T-helper 22 cell (primary cell): Measurements from ENCODE around the gene PPFIA4.

ENCODE experiments used
- DNase-seq: peaks from one replicate; pipeline ENCODE4 v3.0.0-alpha.2; 2020; ENCODE audit warnings: low read depth

The PPFIA4 gene

DNA sequence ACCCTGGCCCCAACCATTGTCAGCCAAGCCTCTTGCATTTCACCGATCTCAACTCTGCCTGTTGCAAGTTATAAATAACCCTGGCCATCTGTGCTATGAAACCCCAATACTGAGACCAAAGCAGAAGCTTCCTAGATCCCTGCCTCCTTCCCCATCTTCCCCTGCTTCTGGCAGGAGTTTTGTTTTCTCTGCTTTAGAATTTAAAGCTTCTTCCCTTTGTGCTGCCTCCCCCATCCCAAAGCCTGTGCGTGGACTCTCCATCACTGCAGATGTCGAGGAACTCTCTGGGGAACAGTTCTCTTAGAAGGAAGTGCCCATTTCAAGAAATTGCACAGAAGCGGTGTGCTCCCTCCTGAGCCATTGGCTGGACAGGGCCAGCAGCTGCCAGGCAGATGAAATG lies 76.9 kb downstream of the PPFIA4 start:
- DNase-seq = no peak

DNA sequence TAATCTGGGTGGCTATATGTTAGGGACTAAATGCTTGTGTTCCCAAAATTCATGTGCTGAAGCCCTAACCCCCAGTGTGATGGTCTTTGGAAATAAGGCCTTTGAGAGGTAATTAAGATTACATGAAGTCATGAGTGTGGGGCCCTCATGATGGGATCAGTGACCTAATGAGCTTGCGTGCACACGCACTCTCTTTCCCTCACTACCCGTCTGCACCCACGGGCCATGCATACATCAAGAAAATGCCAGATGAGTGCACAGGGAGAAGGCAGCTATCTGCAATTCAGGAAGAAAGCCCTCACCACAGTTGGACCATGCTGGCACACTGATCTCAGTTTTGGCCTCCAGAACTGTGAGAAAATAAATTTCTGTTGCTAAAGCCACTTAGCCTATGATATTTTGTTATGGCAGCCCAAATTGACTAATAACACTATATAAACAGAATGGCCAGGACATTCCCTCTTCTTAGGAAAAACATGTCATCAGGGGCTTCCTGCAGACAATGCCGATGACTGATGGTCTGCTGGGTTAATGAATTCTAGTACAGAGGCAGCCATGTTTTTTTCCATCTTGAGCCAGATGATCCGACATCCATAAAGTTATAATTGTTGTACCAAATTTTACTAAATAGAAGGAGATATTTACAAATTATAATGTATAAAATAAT lies 77.7 kb downstream of the PPFIA4 start:
- DNase-seq = no peak

DNA sequence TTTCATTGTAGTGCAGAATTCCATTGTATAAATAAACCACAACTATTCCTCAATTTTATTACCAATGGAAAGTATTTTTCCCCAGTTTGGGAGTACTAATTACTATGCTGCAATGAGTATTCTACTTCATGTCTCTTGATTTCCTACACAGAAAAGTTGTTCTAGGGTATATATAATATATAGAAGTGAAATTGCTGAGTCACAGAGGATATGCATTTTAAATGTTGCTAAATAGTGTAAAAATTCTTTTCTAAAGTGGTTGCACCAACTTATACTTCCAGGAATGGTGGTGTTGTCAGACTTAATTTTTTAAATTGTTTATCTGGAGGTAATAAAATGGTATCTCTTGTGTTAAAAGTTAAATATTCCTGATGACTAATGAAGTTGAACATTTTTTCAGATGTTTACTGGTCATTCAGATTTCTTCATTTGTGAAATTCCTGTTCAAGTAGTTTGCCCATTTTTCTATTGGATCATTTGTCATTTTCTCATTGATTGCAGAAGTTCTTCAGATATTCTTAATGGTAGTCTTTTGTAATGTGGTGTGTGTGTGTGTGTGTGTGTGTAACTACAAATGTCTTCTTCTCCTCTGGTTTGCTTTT lies 78.6 kb downstream of the PPFIA4 start:
- no peak for DNase-seq

DNA sequence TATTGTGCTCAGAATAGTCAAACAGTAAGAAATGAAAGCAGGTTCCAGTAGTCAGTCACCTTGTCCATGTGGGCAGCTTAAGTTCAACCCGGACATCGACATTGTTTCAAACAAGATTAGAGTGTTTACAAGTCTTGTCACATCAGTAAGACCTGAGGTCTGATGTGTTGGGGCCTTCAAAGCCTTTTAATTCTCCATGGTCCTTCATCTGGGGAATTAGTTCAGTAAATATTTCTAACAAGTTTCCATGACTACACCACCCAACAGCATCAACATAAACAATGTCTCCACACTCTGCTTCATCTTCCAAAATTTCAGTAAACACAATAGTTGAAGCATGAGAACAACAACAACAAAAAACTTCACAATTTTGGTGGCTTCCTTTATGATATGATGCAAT lies 86.2 kb downstream of the PPFIA4 start:
- no peak for DNase-seq

DNA sequence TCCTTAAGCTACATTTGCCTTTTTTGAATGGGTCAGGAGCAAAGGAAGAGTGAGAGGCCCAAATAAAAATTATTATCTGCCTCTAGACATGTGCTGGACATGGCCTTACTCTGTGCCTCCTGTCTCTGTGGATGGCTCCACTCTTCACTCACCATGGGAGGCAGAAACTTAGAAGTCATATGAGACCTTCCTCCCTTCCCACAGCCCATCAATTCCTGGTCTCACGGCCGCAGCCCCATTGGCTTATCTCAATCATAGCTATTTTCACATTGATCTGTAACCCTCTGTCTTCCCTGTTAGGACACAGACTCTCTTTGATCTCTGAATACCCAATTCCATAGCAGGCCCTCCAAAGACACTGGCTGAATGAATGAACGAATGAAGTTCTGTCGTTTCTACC lies 87.0 kb downstream of the PPFIA4 start:
- DNase-seq = no peak

DNA sequence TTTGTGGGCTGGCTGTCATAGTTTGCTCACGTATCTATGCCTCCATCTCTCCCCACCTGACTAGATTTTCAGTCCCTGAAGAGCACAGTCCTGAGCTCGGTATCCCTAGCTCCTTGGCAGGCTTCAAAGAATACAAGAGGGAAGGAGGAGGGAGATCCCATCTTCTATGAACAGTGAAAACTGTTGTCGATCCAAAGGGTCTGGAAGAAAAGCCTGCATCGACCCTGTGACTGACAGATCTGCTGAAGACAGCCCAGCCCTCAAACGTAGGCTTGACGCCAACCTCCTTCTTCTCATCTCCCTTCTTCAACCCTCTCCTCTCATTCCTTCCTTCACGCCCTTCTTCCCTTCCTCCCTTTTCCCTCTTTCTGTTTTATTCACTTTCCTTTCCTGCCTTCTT lies 87.9 kb downstream of the PPFIA4 start:
- no peak for DNase-seq

DNA sequence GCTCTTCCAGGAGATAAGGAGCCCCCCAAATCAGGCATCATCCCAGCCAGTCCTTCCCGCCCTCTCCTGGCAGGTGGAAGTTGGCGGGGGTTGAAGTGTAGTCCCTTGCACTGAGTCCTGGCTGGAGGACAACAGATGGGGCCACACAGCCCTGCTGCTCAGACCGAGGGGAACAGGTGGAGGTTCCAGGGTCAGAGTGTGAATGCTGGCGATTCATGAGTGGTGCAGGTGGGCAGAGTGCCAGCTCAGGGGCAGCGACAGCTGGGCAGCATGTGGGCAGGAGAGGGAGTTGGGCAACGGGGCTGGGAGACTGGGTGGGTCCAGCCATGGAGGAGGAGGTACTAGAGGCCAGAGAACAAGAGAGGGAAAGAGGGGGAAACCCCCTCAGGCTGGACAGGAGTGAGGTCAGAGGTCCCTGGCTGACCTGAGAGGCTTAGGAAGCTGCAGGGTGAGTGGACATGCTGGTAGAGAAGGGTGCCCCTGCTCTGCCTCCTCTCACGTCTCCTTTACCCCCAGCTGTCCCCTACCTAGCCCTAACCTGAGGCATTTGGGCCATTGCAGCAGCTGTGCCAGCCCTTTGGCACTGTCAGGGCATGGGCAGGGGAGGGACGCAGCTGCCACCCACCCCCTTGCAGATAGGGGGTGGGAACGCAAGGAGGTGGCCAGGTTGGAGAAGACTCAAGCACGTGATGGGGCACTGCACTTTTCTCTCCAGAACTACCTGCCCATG lies 90.0 kb downstream of the PPFIA4 start:
- DNase-seq = no peak

DNA sequence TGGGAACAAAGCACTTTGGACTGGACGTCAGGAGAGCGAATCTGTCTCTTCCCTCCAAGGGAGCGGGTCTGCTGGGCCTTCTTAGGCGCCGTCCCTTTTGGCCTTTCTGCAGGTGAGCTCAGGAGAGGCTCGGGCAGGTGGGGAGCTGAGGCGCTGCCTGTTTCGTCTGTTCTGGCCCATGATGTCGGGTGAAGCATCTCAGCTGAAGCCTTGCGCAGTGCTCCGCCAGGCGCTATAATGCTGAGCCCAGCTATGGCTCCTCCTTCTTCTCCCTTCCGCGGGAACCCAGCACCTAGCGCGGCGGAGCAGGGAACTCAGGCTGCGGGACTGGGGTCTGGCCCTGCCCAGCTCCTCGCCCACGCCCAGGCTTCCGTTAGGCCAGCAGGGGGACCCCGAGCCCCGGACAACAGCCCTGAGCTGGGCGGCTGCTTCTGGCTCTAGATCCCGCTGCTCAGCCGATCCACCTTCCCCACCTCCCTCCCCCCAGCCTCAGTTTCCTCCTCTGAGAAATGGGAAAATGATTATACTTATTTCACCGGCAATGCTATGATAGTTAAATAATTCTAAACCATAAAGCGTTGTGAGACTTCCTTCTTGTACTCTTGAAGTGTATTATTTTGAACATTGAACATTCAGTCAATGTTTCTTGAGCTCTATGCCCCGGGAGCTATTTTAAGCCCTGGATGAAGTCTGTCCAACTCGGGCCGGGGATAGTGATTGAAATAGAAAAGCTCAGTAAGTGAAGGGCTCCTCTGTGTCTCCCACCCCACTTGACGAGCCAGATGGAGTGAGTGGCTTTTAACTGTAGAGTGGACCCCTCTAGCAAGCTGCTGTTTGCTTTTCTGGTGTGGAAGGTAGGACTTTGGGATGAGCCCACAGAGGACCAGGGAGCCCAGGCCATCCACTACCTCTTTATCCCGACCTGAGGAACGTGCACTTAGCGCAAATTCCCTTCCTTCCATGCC lies 91.6 kb downstream of the PPFIA4 start:
- DNase-seq = no peak

DNA sequence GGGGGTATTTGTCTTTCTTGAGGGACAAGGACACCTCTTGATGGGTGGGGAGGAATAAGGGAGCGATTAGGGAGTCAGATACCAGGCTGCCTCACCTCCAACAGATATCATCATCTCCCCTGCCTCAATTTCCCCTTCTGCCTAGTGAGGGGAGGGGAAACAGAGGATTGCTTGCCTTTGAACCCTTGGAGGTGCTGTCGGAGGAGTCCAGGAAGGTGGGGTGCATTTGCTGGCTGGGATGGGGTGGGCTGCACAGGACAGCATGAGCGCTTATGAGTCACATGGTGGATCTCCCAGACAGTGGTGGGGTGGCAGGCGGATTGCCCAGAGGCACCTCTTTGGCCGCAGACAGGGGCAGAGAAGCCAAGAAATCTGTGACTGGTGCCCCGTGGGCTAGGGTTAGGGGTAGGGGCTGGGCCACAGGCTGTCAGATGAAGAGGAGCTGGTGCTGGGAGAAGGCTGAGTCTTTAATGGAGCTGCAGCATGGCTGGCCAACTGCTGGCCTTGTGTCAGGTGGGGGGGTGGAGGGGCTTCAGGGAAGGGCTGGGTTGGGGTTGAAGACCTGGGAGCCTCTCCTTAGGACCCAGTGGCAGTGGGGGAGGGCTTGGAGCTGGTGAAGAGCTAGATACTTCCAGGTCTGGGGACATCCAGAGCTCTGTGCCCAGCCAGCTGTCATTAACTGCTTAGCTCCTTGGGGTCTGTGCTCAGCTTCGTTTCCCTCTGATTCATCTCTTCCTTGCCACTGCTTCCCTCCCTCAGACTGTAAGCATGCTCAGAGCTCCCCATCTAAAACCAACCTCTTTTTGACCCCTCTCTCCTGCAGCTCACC lies 94.2 kb downstream of the PPFIA4 start:
- no peak for DNase-seq

DNA sequence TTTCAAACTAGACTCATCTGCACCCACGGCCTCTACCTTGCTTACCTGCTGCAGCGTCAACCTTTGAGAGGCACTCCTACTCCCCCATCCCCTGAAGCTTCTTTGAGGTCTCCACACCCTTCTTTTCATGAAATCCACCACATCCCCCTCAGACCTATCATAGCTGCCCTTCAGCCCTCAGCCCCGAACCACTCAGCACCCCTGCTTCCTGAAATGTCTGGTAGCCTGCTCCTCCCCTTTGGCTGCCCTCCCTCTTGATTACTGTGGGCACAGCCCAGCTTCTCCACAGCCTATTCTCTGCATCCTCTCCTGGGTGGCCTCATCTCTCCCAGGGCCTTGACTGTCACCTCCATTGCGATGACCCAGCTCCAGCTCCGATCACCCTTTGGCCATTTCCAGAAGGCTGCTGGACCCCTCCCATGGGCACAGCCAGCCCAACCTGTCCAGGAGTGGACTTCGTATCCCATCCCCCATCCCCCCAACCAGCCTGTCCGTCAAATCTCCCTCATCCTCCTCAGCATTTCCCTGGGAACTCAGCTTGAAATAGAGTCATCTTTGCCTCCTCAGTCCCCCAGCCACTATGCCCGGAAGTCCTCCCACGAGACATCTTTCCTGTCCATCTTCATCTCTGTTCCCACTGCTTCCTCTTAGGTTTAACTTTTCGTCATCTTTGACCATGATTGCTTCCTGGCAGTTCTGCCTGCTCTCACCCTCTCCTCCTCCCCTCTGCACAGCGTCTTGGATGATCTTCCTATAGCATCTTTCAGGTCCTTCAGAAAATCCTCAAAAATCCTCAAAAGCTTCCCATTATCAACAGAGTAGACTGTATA lies 95.1 kb downstream of the PPFIA4 start:
- no peak for DNase-seq

DNA sequence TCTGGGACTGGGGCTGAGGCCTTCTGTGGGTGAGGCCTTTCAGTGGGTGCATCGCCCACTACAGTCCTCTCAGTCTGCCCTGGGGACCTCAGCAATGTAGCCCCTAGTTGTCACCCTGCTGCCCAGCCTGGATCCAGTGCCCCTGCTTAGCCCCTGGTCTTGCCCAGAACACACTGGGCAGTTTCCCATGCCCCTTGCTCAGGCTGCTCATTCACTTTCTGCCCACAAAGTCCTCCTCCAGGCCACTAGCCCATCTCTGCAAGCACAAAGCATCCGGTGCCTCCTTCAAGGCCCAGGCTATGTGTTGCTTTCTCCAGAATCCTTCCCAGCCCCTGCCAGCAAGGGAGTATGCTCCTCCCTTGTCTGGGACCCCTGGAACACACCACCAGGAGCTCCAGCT lies 95.9 kb downstream of the PPFIA4 start:
- no peak for DNase-seq

DNA sequence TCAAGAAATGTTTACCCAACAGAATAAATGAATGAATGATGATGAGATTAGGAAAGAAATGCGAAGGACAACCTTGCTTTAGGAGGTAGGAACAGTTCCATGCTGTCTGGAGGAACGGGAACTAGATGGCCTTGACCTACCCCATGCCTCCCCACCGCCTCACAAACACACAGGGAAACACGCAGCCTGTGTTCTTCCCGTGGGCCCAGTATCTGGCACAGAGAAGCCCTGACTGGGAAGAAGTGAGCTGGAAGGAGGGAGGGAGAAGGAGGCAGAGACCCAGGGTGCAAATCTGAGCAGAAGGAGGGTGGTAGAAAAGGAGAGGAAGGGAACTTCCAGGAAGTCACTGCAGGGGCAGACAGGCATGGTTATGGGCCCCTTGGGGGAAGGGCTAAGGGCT lies 97.7 kb downstream of the PPFIA4 start:
- no peak for DNase-seq

DNA sequence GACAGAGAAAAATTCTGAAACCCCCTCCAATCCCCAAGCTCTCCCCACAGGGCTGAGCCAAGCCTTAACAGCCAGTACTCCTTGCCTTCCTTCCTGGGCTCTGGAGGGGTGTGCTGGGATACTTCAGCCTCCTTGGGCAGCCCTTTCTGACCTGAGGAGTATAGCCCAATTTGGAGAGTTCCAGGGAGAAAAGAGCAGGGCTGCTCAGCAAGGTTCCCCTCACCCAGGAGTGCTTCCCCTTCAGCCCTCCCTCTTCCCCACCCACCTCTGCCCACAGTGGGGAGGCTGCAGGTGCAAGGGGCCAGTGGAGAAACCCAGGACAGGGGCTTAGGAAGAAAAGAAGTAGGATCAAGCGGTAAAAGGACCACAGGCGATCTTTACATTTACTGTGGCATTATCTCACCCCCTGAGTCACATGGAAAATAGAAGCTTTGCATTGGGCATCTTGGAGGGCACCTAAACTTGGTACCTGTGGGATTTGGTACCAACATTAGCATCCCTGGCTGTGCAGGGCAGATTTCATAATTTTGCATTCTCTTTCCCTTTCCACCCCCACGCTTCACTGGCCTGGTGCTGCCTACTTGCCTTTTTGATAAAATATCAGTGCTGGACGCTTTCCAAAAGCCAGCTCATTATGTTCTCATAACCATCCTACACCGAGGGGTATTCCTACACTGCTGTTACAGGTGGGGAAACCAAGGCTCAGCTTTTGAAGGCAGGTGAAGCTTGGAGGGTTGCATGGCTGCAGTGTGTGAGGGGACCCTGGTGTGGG lies 98.4 kb downstream of the PPFIA4 start:
- no peak for DNase-seq

DNA sequence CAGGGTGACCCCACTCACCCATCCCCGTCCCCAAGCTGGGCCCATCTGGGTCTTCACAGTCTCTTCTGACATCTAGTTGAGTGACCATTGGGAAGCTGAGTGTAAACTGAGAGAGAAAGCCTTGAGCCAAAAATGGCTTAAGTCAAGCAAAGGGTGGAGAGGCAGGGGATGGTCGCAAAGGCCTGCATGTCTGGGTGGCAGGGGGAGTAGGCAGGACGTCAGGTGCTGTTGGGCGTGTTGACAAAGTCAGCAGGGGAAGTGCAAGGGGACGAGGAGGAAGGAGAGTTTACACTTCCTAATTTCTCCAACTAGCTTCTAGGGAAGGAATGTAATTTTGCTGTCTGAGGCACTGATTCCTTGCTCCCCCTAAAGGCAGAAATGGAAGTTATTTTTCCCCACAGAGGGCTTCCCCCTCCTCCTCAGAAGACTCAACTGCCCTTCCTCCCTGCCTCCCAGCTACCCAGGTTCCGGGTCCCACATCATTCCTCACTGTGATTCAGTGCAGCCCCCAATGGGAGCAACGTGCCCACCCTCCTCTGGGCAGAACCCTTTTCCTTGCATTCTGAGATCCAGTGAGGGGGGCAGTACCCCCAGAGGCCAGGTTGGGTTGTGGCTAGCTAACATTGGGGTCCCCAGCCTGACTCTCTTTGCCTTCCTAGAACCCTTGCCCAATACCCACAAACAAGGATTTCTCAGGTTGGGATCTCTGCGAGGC lies 100.0 kb downstream of the PPFIA4 start:
- no peak for DNase-seq

DNA sequence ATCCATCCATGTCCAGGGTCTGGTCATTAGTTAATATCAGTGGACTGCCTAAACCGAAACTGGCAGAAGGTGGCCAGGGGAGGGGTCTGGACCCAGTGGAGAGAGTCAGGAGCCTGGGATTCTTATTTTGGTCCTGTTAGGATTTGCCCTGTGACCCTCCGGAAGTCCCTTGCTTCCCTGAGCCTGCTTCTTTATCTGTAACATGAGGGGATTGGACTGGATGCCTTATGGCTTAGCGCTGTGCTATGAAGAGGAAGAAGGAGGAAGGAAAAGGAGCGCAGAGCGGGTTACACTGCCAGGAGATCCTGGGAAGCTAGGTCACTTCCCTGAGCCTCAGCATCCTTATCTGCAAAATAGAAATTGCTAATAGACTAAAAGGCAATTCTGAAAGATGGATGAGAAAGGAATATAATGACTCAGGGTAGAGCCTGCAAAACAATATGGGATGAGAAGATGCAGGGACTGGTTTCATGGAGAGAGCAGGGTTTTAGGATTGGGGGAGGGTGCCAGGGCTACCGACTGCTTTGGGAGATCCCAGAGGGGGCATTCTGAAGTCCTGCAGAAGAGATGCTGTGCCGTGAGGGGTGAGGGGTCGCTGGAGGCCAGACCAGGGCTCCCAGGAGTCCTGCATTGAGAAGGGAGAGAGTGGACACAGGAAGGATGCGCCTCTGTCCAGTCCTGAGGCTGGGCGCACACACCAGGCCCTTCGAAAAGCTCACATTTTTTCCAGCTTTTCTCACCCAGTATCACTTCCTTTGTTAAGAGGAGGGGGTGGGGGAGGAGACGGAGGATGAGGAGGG lies 100.8 kb downstream of the PPFIA4 start:
- no peak for DNase-seq

DNA sequence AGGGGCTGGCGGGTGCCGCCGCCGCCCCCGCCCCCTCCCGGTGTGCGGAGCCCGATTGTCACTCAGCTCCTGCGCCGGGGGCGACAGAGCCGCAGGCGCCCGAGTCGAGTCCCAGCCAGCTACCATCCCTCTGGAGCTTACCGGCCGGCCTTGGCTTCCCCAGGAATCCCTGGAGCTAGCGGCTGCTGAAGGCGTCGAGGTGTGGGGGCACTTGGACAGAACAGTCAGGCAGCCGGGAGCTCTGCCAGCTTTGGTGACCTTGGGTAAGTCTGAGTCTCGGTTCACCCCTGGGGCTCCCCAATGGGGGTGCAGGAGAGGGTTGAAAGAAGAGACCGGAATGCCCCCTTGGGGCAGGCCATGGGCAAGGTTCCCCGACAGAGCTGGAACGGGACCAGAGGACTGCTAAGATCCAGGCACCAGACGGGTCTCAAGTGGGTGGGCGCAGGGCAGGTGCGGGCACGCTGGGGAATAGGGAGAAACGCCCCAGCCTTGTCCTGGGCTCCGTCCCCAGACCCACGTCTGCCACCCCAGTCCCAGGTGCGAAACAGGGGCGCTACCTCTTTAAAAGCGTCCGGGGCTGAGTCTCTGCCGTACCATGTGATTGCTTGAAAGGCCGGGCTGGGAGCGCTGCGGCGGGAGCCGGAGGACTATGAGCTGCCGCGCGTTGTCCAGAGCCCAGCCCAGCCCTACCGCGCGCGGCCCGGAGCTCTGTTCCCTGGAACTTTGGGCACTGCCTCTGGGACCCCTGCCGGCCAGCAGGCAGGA lies 101.6 kb downstream of the PPFIA4 start, which contains the start of gene ADORA1:
ADORA1 (plus strand) TSS at position 61 of the 765 bp plus-strand sequence. CDS start 1,116 bp downstream, outside the sequence.
- DNase-seq = no peak

DNA sequence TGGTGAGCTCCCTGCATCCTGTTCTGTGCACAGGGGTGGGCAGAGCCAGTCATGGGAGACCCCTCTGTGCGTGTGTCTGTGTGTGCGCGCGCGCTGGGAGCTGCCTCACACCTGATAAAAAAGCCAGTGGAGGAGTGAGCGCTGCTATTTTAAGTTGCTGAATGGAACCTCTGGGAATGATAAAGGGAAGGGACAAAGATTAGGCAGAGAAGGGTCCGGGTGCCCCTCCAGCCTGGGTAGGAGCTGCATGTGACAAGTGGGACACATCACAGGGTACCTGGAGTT lies 102.1 kb downstream of the PPFIA4 start:
- DNase-seq = no peak
